GM12878 (cell line): ENCODE measurements around the gene TMEM184C. TPM values are rescaled to one million over a fixed set of nuclear protein-coding genes. Genes with fewer than 3 reads are reported as not detected.
A peak's percentile ranks its signal among the peaks of the same experiment; 100 is the strongest.

Experiments used
- ATAC-seq: fragments of 200-7000 bp; cut with Tn5 transposase; 3 replicates; pipeline ENCODE4 v1.9.1; 2020; ENCODE audit warnings: mild to moderate bottlenecking, moderate library complexity
- BruUV-seq: library from RNA; stranded (reverse); fragments of 400-500 nt; replicated peaks from 2 replicates; lab custom pipeline; 2021; lab: Mats Ljungman, UMichigan
- CTCF ChIA-PET: fragments of 300-600 bp; sonication (Branson Sonifier 250); formaldehyde crosslinking; extraction: SDS; loops from one replicate; lab custom pipeline; 2021; ENCODE audit warnings: inconsistent platforms; lab: Yijun Ruan, JAX
- POLR2A ChIA-PET: fragments of 350-600 bp; formaldehyde crosslinking; extraction: SDS; loops from one replicate; lab custom pipeline; 2021; ENCODE audit warnings: inconsistent platforms; lab: Charles Lee
- RAD21 ChIA-PET: fragments of 300-600 bp; sonication (Branson Sonifier 250); formaldehyde crosslinking; loops from one replicate; lab custom pipeline; 2023; ENCODE audit warnings: antibody characterized with exemption; ENCODE audit not compliant: unreplicated experiment; lab: Charles Lee
- SMC1A ChIA-PET: fragments of 300-600 bp; sonication (Branson Sonifier 250); formaldehyde crosslinking; loops from one replicate; lab custom pipeline; 2023; ENCODE audit not compliant: unreplicated experiment, uncharacterized antibody; lab: Charles Lee
- DNase-seq: peaks from one replicate; pipeline ENCODE4 v3.0.0-alpha.2; 2011; ENCODE audit warnings: low read depth, low spot score
- FAIRE-seq: peaks from 3 replicates; lab custom pipeline; 2011; peaks lifted over from hg19 to GRCh38; lab: Jason Lieb, UNC
- H2AFZ ChIP-seq: 2 replicates; pipeline ENCODE4 v1.6.0; 2011; ENCODE audit warnings: low read depth, low read length, control low read depth; ENCODE audit not compliant: control insufficient read depth
- H3K27ac ChIP-seq: 2 replicates; pipeline ENCODE4 v1.5.1; 2011; ENCODE audit warnings: control low read depth; ENCODE audit not compliant: control insufficient read depth, insufficient read depth
- H3K27me3 ChIP-seq, 2 experiments: replicated peaks in 1 of 2; 2 replicates each; pipeline versions ENCODE4 v1.6.0 to v1.6.1; 2011; ENCODE audit warnings: low read length in 1 of 2; ENCODE audit not compliant: control insufficient read depth in 2 of 2, insufficient read depth in 2 of 2
- H3K36me3 ChIP-seq, 2 experiments: 2 replicates each; pipeline ENCODE4 v1.5.1; 2011; ENCODE audit warnings: low read length in 1 of 2; ENCODE audit not compliant: control insufficient read depth in 2 of 2, insufficient read depth in 2 of 2
- H3K4me1 ChIP-seq: 2 replicates; pipeline ENCODE4 v1.6.1; 2011; ENCODE audit warnings: mild to moderate bottlenecking, low read length, moderate library complexity, mixed read lengths; ENCODE audit not compliant: control insufficient read depth, insufficient read depth
- H3K4me2 ChIP-seq: 2 replicates; pipeline ENCODE4 v1.6.0; 2011; ENCODE audit warnings: control low read depth; ENCODE audit not compliant: control insufficient read depth, insufficient read depth
- H3K4me3 ChIP-seq: fragments of 200-600 bp; sonication (generic); 2 replicates; pipeline ENCODE4 v1.5.1; 2016
- H3K79me2 ChIP-seq: 2 replicates; pipeline ENCODE4 v1.6.0; 2011; ENCODE audit warnings: low read length; ENCODE audit not compliant: control insufficient read depth, insufficient read depth
- H3K9ac ChIP-seq: 2 replicates; pipeline ENCODE4 v1.8.0; 2011; ENCODE audit warnings: low read length, control low read depth, mixed read lengths; ENCODE audit not compliant: control insufficient read depth, insufficient read depth
- H3K9me3 ChIP-seq: replicated peaks from 3 replicates; pipeline ENCODE4 v1.5.1; 2011; ENCODE audit warnings: mild to moderate bottlenecking, low read length; ENCODE audit not compliant: control insufficient read depth, insufficient read depth
- H4K20me1 ChIP-seq: 2 replicates; pipeline ENCODE4 v1.6.0; 2011; ENCODE audit not compliant: control insufficient read depth, insufficient read depth
- NFIC ChIP-seq: IDR thresholded peaks from 2 replicates; pipeline ENCODE4 v1.6.1; 2012; ENCODE audit warnings: low read depth, mild to moderate bottlenecking, inconsistent platforms, low read length, moderate library complexity
- NFYA ChIP-seq: IDR thresholded peaks from 2 replicates; pipeline ENCODE4 v1.6.1; 2011; ENCODE audit warnings: low read depth, mild to moderate bottlenecking, low read length, improper control_type of control experiment, borderline replicate concordance
- PAX5 ChIP-seq: IDR thresholded peaks from 2 replicates; pipeline ENCODE4 v1.6.1; 2011; ENCODE audit warnings: low read depth, low read length, borderline replicate concordance
- RUNX3 ChIP-seq: IDR thresholded peaks from 2 replicates; pipeline ENCODE4 v1.6.1; 2012; ENCODE audit warnings: low read length, inconsistent platforms
- ZNF24 ChIP-seq: fragments of 450-650 bp; IDR thresholded peaks from 2 replicates; pipeline ENCODE4 v1.6.1; 2017; ENCODE audit warnings: antibody characterized with exemption, mild to moderate bottlenecking
- WGBS: methylation state at CpG from one replicate; pipeline ENCODE4 v1.1.6; 2016; ENCODE audit warnings: low lambda C conversion rate; ENCODE audit not compliant: insufficient replicate concordance, insufficient coverage; ENCODE audit errors: missing lambda C conversion rate; 5-methylcytosine and 5-hydroxymethylcytosine counted together
- in situ Hi-C: fragments of 300-500 bp; cut with MboI; formaldehyde crosslinking; loops from 9 replicates; pipeline ENCODE4 v1.14.3; 2018; ENCODE audit warnings: mixed read lengths
- intact Hi-C: fragments of 100-400 bp; cut with micrococcal nuclease; formaldehyde crosslinking; loops from one replicate; pipeline ENCODE4 v1.14.2; 2022; ENCODE audit not compliant: unreplicated experiment
- polyA plus RNA-seq, 11 experiments: library from polyadenylated mRNA; depleted of rRNA in 4 of 11; unstranded in 6 of 11; stranded (reverse) in 5 of 11; fragments of >200 nt; fragmentation: Nextera tagmentation in 4 of 11; fragmentation: Illumina TruSeq in 1 of 11; extraction: Ambion mirVana in 4 of 11; extraction: Trizol in 1 of 11; gene quantifications; 1 replicate in 1 of 11; 2 replicates in 10 of 11; pipeline versions ENCODE4 v1.2.1 to v1.2.3, GENCODE V29; 2011 to 2016; ENCODE audit warnings: inconsistent platforms in 2 of 11, missing spikeins in 2 of 11, low read depth in 1 of 11
- total RNA-seq, 4 experiments: library from RNA; depleted of rRNA in 3 of 4; stranded (reverse); fragments of >200 nt in 3 of 4; fragmentation: Illumina TruSeq in 1 of 4; extraction: Trizol in 1 of 4; gene quantifications; 2 replicates each; pipeline versions ENCODE4 v1.2.1 to v1.2.3, GENCODE V29; 2013 to 2021
- TF ChIP-seq, protein P1 (sequence below): fragments of 450-650 bp; IDR thresholded peaks from 2 replicates; pipeline ENCODE4 v1.6.1; 2017; ENCODE audit warnings: mild to moderate bottlenecking, moderate library complexity
- TF ChIP-seq, protein P2 (sequence below): fragments of 450-650 bp; IDR thresholded peaks from 2 replicates; pipeline ENCODE4 v1.6.1; 2017; ENCODE audit warnings: mild to moderate bottlenecking, moderate library complexity
- TF ChIP-seq, protein P3 (sequence below): fragments of 450-650 bp; IDR thresholded peaks from 2 replicates; pipeline ENCODE4 v1.6.1; 2016; ENCODE audit warnings: mild to moderate bottlenecking, moderate library complexity, borderline replicate concordance

The TMEM184C gene
- total and polyA plus RNA-seq, 10 of the 15 experiments (the other 5 are each of a cell fraction or from before 2014, with no cell fraction given), result 3.4 to 22.6 (median 18.2) TPM

DNA sequence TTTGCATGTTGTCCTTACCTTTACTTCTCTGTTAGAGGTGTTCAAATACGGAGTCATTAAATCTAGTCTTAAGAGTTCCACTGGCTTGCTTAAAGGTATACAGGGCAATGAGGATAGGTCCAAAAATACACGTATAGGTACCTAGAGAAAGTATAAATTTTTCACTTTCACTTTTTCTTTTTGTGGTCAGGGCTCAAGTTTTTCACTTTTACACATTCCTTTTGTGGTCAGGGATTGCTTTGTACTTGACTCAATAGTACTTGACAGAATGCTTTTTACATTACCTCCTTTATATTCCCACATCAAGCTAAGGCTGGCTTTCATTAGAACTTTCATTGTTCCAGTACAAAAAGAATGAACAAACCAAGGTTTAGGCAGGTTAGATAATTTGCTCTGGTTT, 21.7 kb downstream of the TMEM184C start:
- FAIRE-seq (peak; percentile 69), DNase-seq (peak; percentile 2), ATAC-seq (peak; percentile 83)
- SMC1A ChIA-PET, result interaction anchor here (1.0 to 1.1 kb wide), 2 partner anchors 22 to 49 kb away, joined by 3 read pairs; partner anchors contain the start of gene TMEM184C
- Histone ChIP-seq H3K9me3 (no peaks in the 10 kb centered on the region), H3K27me3 (no peaks in the 10 kb centered on the region), H3K9ac (no peak overlapping the region), H3K4me1 (peaks cover 5% of the 10 kb centered on the region; the same call in 1 of the 2 replicates), H3K79me2 (no peaks in the 10 kb centered on the region), H3K4me2 (peak overlapping the region; percentile 26), H3K36me3 (peaks cover 1 to 6% of the 10 kb centered on the region in 2 experiments; a peak in 3 of 4 replicates), H2AFZ (no peak overlapping the region), H3K4me3 (no peak overlapping the region), H4K20me1 (no peaks in the 10 kb centered on the region), H3K27ac (no peak overlapping the region)
- in situ Hi-C loops, result no loop called here
- no TSS peak for BruUV-seq
- CTCF ChIA-PET, result interaction anchor here (1.4 to 2.3 kb wide), 3 partner anchors 10 to 228 kb away, joined by 3 to 10 read pairs (median 5); no protein-coding TSS in a partner anchor
- POLR2A ChIA-PET, result no interaction called here
- WGBS, result 26% methylated on average over 2 of the region's 2 CpGs
- intact Hi-C loops, result no loop called here
- RAD21 ChIA-PET, result interaction anchor here (1.6 kb wide), 1 partner anchor 228 kb away, joined by 10 read pairs; no protein-coding TSS in a partner anchor
- TF ChIP-seq, protein P1, sequence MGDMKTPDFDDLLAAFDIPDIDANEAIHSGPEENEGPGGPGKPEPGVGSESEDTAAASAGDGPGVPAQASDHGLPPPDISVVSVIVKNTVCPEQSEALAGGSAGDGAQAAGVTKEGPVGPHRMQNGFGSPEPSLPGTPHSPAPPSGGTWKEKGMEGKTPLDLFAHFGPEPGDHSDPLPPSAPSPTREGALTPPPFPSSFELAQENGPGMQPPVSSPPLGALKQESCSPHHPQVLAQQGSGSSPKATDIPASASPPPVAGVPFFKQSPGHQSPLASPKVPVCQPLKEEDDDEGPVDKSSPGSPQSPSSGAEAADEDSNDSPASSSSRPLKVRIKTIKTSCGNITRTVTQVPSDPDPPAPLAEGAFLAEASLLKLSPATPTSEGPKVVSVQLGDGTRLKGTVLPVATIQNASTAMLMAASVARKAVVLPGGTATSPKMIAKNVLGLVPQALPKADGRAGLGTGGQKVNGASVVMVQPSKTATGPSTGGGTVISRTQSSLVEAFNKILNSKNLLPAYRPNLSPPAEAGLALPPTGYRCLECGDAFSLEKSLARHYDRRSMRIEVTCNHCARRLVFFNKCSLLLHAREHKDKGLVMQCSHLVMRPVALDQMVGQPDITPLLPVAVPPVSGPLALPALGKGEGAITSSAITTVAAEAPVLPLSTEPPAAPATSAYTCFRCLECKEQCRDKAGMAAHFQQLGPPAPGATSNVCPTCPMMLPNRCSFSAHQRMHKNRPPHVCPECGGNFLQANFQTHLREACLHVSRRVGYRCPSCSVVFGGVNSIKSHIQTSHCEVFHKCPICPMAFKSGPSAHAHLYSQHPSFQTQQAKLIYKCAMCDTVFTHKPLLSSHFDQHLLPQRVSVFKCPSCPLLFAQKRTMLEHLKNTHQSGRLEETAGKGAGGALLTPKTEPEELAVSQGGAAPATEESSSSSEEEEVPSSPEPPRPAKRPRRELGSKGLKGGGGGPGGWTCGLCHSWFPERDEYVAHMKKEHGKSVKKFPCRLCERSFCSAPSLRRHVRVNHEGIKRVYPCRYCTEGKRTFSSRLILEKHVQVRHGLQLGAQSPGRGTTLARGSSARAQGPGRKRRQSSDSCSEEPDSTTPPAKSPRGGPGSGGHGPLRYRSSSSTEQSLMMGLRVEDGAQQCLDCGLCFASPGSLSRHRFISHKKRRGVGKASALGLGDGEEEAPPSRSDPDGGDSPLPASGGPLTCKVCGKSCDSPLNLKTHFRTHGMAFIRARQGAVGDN, result no peak
- TF ChIP-seq PAX5 (no peak), NFYA (no peak), ZNF24 (no peak), NFIC (peak; percentile 46; the same call in 1 of the 2 replicates), RUNX3 (peak; percentile 91)
- TF ChIP-seq, protein P2, sequence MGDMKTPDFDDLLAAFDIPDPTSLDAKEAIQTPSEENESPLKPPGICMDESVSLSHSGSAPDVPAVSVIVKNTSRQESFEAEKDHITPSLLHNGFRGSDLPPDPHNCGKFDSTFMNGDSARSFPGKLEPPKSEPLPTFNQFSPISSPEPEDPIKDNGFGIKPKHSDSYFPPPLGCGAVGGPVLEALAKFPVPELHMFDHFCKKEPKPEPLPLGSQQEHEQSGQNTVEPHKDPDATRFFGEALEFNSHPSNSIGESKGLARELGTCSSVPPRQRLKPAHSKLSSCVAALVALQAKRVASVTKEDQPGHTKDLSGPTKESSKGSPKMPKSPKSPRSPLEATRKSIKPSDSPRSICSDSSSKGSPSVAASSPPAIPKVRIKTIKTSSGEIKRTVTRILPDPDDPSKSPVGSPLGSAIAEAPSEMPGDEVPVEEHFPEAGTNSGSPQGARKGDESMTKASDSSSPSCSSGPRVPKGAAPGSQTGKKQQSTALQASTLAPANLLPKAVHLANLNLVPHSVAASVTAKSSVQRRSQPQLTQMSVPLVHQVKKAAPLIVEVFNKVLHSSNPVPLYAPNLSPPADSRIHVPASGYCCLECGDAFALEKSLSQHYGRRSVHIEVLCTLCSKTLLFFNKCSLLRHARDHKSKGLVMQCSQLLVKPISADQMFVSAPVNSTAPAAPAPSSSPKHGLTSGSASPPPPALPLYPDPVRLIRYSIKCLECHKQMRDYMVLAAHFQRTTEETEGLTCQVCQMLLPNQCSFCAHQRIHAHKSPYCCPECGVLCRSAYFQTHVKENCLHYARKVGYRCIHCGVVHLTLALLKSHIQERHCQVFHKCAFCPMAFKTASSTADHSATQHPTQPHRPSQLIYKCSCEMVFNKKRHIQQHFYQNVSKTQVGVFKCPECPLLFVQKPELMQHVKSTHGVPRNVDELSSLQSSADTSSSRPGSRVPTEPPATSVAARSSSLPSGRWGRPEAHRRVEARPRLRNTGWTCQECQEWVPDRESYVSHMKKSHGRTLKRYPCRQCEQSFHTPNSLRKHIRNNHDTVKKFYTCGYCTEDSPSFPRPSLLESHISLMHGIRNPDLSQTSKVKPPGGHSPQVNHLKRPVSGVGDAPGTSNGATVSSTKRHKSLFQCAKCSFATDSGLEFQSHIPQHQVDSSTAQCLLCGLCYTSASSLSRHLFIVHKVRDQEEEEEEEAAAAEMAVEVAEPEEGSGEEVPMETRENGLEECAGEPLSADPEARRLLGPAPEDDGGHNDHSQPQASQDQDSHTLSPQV, result no peak
- TF ChIP-seq, protein P3, sequence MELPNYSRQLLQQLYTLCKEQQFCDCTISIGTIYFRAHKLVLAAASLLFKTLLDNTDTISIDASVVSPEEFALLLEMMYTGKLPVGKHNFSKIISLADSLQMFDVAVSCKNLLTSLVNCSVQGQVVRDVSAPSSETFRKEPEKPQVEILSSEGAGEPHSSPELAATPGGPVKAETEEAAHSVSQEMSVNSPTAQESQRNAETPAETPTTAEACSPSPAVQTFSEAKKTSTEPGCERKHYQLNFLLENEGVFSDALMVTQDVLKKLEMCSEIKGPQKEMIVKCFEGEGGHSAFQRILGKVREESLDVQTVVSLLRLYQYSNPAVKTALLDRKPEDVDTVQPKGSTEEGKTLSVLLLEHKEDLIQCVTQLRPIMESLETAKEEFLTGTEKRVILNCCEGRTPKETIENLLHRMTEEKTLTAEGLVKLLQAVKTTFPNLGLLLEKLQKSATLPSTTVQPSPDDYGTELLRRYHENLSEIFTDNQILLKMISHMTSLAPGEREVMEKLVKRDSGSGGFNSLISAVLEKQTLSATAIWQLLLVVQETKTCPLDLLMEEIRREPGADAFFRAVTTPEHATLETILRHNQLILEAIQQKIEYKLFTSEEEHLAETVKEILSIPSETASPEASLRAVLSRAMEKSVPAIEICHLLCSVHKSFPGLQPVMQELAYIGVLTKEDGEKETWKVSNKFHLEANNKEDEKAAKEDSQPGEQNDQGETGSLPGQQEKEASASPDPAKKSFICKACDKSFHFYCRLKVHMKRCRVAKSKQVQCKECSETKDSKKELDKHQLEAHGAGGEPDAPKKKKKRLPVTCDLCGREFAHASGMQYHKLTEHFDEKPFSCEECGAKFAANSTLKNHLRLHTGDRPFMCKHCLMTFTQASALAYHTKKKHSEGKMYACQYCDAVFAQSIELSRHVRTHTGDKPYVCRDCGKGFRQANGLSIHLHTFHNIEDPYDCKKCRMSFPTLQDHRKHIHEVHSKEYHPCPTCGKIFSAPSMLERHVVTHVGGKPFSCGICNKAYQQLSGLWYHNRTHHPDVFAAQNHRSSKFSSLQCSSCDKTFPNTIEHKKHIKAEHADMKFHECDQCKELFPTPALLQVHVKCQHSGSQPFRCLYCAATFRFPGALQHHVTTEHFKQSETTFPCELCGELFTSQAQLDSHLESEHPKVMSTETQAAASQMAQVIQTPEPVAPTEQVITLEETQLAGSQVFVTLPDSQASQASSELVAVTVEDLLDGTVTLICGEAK, result no peak
